PC-3 (cell line): Measurements from ENCODE around the gene SLC38A9. TPM values are rescaled to one million over a fixed set of nuclear protein-coding genes. Genes with fewer than 3 reads are reported as not detected.

Source experiments
- ATAC-seq: fragments of 200-7000 bp; cut with Tn5 transposase; 2 replicates; pipeline ENCODE4 v1.9.1; 2020; ENCODE audit warnings: mild to moderate bottlenecking, moderate library complexity
- BruUV-seq: library from RNA; stranded (reverse); fragments of 400-500 nt; replicated peaks from 2 replicates; lab custom pipeline; 2021; lab: Mats Ljungman, UMichigan
- CTCF ChIA-PET: fragments of 300-600 bp; sonication (Branson Sonifier 250); formaldehyde crosslinking; loops from one replicate; lab custom pipeline; 2022; ENCODE audit warnings: antibody characterized with exemption; lab: Charles Lee
- POLR2A ChIA-PET: fragments of 300-600 bp; sonication (Branson Sonifier 250); formaldehyde crosslinking; loops from one replicate; lab custom pipeline; 2022; ENCODE audit warnings: antibody characterized with exemption; ENCODE audit not compliant: unreplicated experiment; lab: Charles Lee
- DNase-seq: peaks from one replicate; pipeline ENCODE4 v3.0.0-alpha.2; 2015
- H2AFZ ChIP-seq: fragments of 300-600 bp; sonication (generic); 2 replicates; pipeline ENCODE4 v1.6.0; 2016; ENCODE audit warnings: antibody characterized with exemption, low read length
- H3F3A ChIP-seq: fragments of 300-600 bp; sonication (generic); one replicate; pipeline ENCODE4 v1.6.0; 2017; ENCODE audit warnings: antibody characterized with exemption, low read length, control low read depth, mild to moderate bottlenecking; ENCODE audit not compliant: unreplicated experiment
- H3K27ac ChIP-seq: fragments of 300-600 bp; sonication (generic); 2 replicates; pipeline ENCODE4 v1.5.1; 2016; ENCODE audit warnings: mild to moderate bottlenecking, low read length
- H3K27me3 ChIP-seq: fragments of 300-600 bp; sonication (generic); 2 replicates; pipeline ENCODE4 v1.6.1; 2016; ENCODE audit warnings: low read length, mixed read lengths
- H3K36me3 ChIP-seq: fragments of 300-600 bp; sonication (generic); 2 replicates; pipeline ENCODE4 v1.6.1; 2016; ENCODE audit warnings: low read depth, mixed run types, low read length, mixed read lengths
- H3K4me1 ChIP-seq: fragments of 300-600 bp; sonication (generic); 2 replicates; pipeline ENCODE4 v1.5.1; 2016; ENCODE audit warnings: low read length; ENCODE audit not compliant: insufficient read depth
- H3K4me2 ChIP-seq: fragments of 300-600 bp; sonication (generic); 2 replicates; pipeline ENCODE4 v1.6.0; 2016; ENCODE audit warnings: low read length
- H3K4me3 ChIP-seq: fragments of 300-600 bp; sonication (generic); 2 replicates; pipeline ENCODE4 v1.5.1; 2016; ENCODE audit warnings: mild to moderate bottlenecking, low read length, mixed read lengths
- H3K79me2 ChIP-seq: fragments of 300-600 bp; sonication (generic); 2 replicates; pipeline ENCODE4 v1.6.1; 2017; ENCODE audit warnings: low read length, mixed read lengths
- H3K9ac ChIP-seq: fragments of 300-600 bp; sonication (generic); 2 replicates; pipeline ENCODE4 v1.6.0; 2016; ENCODE audit warnings: mild to moderate bottlenecking, low read length
- H3K9me2 ChIP-seq: fragments of 300-600 bp; sonication (generic); replicated peaks from 2 replicates; pipeline ENCODE4 v1.6.1; 2016; ENCODE audit warnings: mixed run types, low read length, mixed read lengths
- H3K9me3 ChIP-seq: fragments of 300-600 bp; sonication (generic); 2 replicates; pipeline ENCODE4 v1.6.1; 2016; ENCODE audit warnings: low read length, mixed read lengths
- H4K20me1 ChIP-seq: fragments of 300-600 bp; sonication (generic); 2 replicates; pipeline ENCODE4 v1.6.1; 2016; ENCODE audit warnings: low read length, mixed read lengths
- EZH2 ChIP-seq: fragments of 300-600 bp; sonication (generic); IDR thresholded peaks from one replicate; pipeline ENCODE4 v1.6.1; 2017; ENCODE audit warnings: antibody characterized with exemption, mild to moderate bottlenecking, low read length; ENCODE audit not compliant: unreplicated experiment
- EZH2phosphoT487 ChIP-seq: fragments of 300-600 bp; sonication (generic); IDR thresholded peaks from 2 replicates; pipeline ENCODE4 v1.6.1; 2018; ENCODE audit warnings: mild to moderate bottlenecking, antibody characterized with exemption, low read length, borderline replicate concordance
- intact Hi-C: fragments of 100-400 bp; cut with micrococcal nuclease; formaldehyde crosslinking; loops from 2 replicates; pipeline ENCODE4 v1.9.0; 2023
- total RNA-seq: library from RNA; depleted of rRNA; stranded (reverse); fragments of >200 nt; gene quantifications from 2 replicates; pipeline ENCODE4 v1.2.3, GENCODE V29; 2014
- TF ChIP-seq, protein P1 (sequence below): fragments of 300-600 bp; sonication (generic); conservative IDR thresholded peaks from 2 replicates; pipeline ENCODE4 v1.5.1; 2017; ENCODE audit warnings: antibody characterized with exemption, low read depth, mild to moderate bottlenecking, low read length

SLC38A9 gene
- total RNA-seq, 1 experiment from 2014 or later = 12.9 TPM

DNA sequence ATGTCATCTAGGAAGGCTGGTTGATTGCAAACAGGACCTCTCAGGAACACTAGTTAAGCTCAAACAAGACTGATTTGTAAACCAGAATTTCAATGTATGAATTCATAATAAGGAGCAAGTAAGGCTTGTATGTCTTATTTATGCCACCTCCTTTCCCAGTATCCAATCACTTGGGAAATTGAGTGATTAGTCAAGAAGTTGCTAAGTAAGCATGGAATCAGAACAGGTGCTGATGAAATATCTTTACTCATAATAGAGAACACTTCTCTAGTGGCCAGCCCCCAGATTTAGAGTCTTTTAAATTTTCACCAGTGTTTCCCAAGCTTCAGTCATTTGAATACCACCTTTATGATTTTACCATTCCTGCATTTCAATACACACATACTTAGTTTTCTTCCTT, 20.5 kb upstream of the SLC38A9 start:
- CTCF ChIA-PET = no interaction called here
- Histone ChIP-seq H3K4me1 (no peaks in the 10 kb centered on the region), H3K9ac (no peak overlapping the region), H3K4me2 (no peak overlapping the region), H3K36me3 (no peaks in the 10 kb centered on the region), H3K27me3 (no peaks in the 10 kb centered on the region), H3K9me2 (no peaks in the 10 kb centered on the region), H3K4me3 (no peak overlapping the region), H3K79me2 (no peaks in the 10 kb centered on the region), H4K20me1 (no peaks in the 10 kb centered on the region), H3K9me3 (no peaks in the 10 kb centered on the region), H3F3A (no peaks in the 10 kb centered on the region), H2AFZ (no peak overlapping the region), H3K27ac (no peak overlapping the region)
- BruUV-seq = no TSS peak
- TF ChIP-seq EZH2 = no peak
- TF ChIP-seq, protein P1, sequence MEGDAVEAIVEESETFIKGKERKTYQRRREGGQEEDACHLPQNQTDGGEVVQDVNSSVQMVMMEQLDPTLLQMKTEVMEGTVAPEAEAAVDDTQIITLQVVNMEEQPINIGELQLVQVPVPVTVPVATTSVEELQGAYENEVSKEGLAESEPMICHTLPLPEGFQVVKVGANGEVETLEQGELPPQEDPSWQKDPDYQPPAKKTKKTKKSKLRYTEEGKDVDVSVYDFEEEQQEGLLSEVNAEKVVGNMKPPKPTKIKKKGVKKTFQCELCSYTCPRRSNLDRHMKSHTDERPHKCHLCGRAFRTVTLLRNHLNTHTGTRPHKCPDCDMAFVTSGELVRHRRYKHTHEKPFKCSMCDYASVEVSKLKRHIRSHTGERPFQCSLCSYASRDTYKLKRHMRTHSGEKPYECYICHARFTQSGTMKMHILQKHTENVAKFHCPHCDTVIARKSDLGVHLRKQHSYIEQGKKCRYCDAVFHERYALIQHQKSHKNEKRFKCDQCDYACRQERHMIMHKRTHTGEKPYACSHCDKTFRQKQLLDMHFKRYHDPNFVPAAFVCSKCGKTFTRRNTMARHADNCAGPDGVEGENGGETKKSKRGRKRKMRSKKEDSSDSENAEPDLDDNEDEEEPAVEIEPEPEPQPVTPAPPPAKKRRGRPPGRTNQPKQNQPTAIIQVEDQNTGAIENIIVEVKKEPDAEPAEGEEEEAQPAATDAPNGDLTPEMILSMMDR = no peak
- TF ChIP-seq EZH2phosphoT487 = no peak
- POLR2A ChIA-PET = no interaction called here
- ATAC-seq (no peak), DNase-seq (no peak)
- intact Hi-C loops = no loop called here

DNA sequence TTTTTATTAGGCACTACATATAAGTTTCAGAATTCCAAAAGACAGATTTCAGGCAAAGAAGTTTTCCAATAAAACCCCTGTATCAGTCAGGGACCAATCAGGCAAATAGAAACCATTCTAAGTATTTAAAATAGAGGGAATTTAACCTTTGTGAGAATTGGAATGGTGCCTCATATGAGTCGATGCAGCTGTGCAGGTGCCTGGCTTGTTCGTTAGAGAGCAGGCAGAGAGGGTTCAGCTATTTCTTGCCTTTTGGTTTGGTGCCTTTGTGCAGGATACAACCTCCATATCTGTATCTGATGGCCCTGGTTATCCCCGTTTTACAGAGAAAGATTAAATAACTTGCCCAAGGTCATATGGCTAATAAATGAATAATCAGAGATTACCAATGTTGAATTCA, 19.7 kb upstream of the SLC38A9 start:
- Histone ChIP-seq H3K79me2 (no peaks in the 10 kb centered on the region), H3K4me1 (no peaks in the 10 kb centered on the region), H3K9me3 (no peaks in the 10 kb centered on the region), H3K4me3 (no peak overlapping the region), H3K4me2 (no peak overlapping the region), H2AFZ (no peak overlapping the region), H3K9me2 (no peaks in the 10 kb centered on the region), H3K27ac (no peak overlapping the region), H3K27me3 (no peaks in the 10 kb centered on the region), H4K20me1 (no peaks in the 10 kb centered on the region), H3F3A (no peaks in the 10 kb centered on the region), H3K36me3 (no peaks in the 10 kb centered on the region), H3K9ac (no peak overlapping the region)
- ChIA-PET POLR2A (no interaction called here), CTCF (no interaction called here)
- BruUV-seq = no TSS peak
- intact Hi-C loops = no loop called here
- DNase-seq = no peak
- TF ChIP-seq EZH2 (no peak), EZH2phosphoT487 (no peak)
- TF ChIP-seq, protein P1 = no peak
- ATAC-seq = no peak

DNA sequence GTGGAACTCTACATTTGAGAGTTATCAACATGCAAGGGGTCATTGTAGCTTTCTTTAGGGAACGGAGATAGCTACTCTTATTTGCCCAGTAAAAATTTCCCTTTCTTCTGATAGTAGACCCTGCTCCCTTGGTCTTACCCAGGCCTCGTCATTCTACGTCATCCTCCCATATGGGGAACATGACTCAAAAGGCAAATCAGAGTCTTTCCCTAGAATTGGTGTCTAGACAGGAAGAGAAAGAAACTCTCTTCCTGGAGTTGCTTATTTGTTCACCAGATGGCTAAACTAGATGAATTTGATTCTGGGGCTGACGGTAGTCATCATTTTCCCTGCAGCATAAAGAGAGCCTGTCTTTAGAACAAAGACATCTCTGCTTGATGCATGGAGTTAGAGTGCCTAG, 12.2 kb upstream of the SLC38A9 start:
- intact Hi-C loops = no loop called here
- no peak for TF ChIP-seq EZH2
- TF ChIP-seq EZH2phosphoT487 = no peak
- TF ChIP-seq, protein P1 = no peak

More for the DNA sequence above, 12.2 kb upstream of the SLC38A9 start:
- H3K79me2 ChIP-seq = no peaks in the 10 kb centered on the region
- no peak for ATAC-seq
- H2AFZ ChIP-seq = no peak overlapping the region
- no peaks in the 10 kb centered on the region for H4K20me1 ChIP-seq
- CTCF ChIA-PET = no interaction called here
- no peaks in the 10 kb centered on the region for H3K9me2 ChIP-seq
- H3K4me3 ChIP-seq = no peak overlapping the region
- no peak overlapping the region for H3K4me2 ChIP-seq
- no peak for DNase-seq
- H3K27me3 ChIP-seq = no peaks in the 10 kb centered on the region
- H3K9me3 ChIP-seq = no peaks in the 10 kb centered on the region
- BruUV-seq = no TSS peak
- no peaks in the 10 kb centered on the region for H3K4me1 ChIP-seq
- POLR2A ChIA-PET = no interaction called here
- H3K36me3 ChIP-seq = no peaks in the 10 kb centered on the region
- H3F3A ChIP-seq = no peaks in the 10 kb centered on the region
- H3K27ac ChIP-seq = no peak overlapping the region
- H3K9ac ChIP-seq = no peak overlapping the region
